Measurements from ENCODE around the gene SMPD3.

GRCh38 chr16:68363658-68364521 is 84.4 kb downstream of the SMPD3 start:
- TF ChIP-seq POLR2A (IDR thresholded peaks at IDR 0.05; ENCODE audit: low read length) (no peak), GATA1 (IDR thresholded peaks at IDR 0.05; ENCODE audit: low read depth, low read length) (no peak)

Data from erythroblast (primary cell).